H1 (cell line): Measurements from ENCODE around the gene NTNG2. TPM values are rescaled to one million over a fixed set of nuclear protein-coding genes. Genes with fewer than 3 reads are reported as not detected.

ENCODE experiments used
- JUN ChIP-seq: IDR thresholded peaks from 2 replicates; pipeline ENCODE4 v1.6.1; 2011; ENCODE audit warnings: low read depth, mild to moderate bottlenecking, improper control_type of control experiment, low read length
- NRF1 ChIP-seq: IDR thresholded peaks from 2 replicates; pipeline ENCODE4 v1.6.1; 2011; ENCODE audit warnings: mild to moderate bottlenecking, low read depth, low read length, improper control_type of control experiment
- POLR2A ChIP-seq, 2 experiments: IDR thresholded peaks; 1 replicate in 1 of 2; 2 replicates in 1 of 2; pipeline ENCODE4 v1.6.1; 2011; ENCODE audit warnings: low read depth in 2 of 2, low read length in 2 of 2, mild to moderate bottlenecking in 2 of 2; ENCODE audit errors: control extremely low read depth in 1 of 2
- SUZ12 ChIP-seq: fragments of 200-600 bp; sonication (generic); IDR thresholded peaks from 2 replicates; pipeline ENCODE4 v1.6.1; 2012; ENCODE audit warnings: mild to moderate bottlenecking, inconsistent platforms, low read length, moderate library complexity, mixed read lengths
- polyA plus RNA-seq, 7 experiments: library from polyadenylated mRNA; depleted of rRNA in 3 of 7; stranded (reverse) in 5 of 7; unstranded in 2 of 7; fragments of >200 nt in 5 of 7; fragments of 200-250 nt in 2 of 7; gene quantifications; 1 replicate in 5 of 7; 2 replicates in 1 of 7; 4 replicates in 1 of 7; pipeline versions ENCODE4 v1.2.1 to v1.2.3, GENCODE V29; 2011 to 2013; ENCODE audit warnings: missing spikeins in 2 of 7, mixed read lengths in 2 of 7
- total RNA-seq: library from RNA; stranded (reverse); fragmentation: NEBNext Ultra II Directional; extraction: Animal tissue kit (Norgen Biotek cat#: 25700); gene quantifications from 2 replicates; pipeline ENCODE4 v1.2.1, GENCODE V29; 2021

The NTNG2 gene
- total and polyA plus RNA-seq, 2 of the 8 experiments (the other 6 are each of a cell fraction or from before 2014, with no cell fraction given), result 1.4 to 1.5 TPM

DNA sequence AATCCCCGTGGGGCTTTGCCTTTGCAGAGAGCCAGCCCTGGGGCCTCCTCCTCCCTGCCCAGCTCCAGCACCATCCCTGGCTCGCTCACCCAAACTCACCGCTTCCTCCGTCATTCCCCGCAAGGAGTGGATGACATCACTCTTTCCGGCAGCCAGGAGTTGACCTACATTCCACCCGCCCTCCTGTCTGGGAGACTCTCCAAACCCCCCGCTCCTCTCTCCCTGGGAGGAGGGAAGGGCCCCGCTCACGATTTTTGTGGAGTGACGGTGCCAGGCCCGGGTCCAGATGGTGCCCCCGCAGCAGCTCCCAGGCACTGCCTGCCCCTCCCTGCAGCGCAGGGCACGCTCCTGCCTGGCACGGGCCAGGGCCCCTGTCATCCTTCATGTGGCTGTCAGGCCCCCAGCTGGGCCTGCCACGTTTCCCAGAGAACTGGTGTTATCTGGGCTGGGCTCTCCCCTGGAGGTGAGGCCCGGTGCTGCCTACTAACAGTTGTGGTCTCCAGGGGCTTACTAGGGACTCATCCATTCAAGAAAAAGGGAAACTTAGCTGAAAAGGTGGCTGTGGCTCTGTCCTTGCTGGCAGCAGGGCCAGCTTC is 52.3 kb downstream of the NTNG2 start (continued):
- peak; percentile 68; the same call in 1 of the 2 replicates for TF ChIP-seq JUN
- no peak for TF ChIP-seq NRF1
- TF ChIP-seq POLR2A (IDR thresholded peaks at IDR 0.05; ENCODE audit: control extremely low read depth in 1 of 2, low read depth in 2 of 2, low read length in 2 of 2), result no peak
- TF ChIP-seq SUZ12, result no peak
- TF ChIP-seq, all 59 proteins: peak for 8
